HG03469 (cell line): Measurements from ENCODE around the gene STYXL2.

ENCODE experiments used
- ATAC-seq: cut with Tn5 transposase; IDR thresholded peaks from one replicate; pipeline ENCODE4 v1.9.1; 2021; ENCODE audit warnings: mild to moderate bottlenecking, moderate library complexity, moderate number of reproducible peaks; ENCODE audit not compliant: unreplicated experiment

Gene STYXL2

GRCh38 chr1:167105271-167106118 is 11.6 kb downstream of the STYXL2 start:
- ATAC-seq = no peak

GRCh38 chr1:167106119-167106461 is 12.2 kb downstream of the STYXL2 start:
- no peak for ATAC-seq

DNA sequence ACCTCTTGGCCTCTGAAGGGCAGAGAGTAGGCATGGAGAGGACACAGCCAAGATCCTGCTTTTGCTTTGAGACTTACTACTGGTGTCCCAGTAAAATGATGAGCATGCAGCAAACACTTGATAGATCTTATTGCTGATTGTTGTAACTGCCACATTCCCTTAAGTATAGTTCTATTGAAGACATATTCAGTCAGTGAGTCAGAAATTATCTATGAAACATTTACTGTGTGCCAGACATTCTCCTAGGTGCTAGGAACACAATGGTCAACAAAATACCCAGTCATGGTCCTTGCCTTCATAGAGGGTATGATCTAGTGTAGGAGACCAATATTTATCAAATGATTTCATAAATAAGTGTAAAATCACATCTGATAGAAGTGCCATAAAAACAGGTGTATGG is 13.6 kb downstream of the STYXL2 start:
- ATAC-seq = no peak

DNA sequence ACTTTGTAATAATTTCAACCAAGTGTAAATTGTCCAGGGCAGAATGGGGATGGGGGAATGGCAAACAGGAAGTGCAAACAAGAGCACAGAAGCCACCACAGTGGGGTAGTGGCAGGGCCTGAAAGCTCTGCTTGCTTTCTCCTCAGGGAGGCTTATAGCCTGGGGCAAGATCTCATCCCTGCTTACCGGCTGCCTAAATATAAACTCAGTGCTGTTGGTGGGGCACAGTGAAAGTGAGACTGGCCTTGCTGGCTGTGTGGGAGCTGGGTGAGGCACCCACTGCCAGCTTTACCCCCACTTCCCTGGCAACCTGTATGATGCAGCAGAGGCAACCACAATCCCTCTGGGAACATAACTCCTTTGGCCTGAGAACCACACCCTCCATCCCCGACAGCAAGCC is 15.2 kb downstream of the STYXL2 start:
- no peak for ATAC-seq

DNA sequence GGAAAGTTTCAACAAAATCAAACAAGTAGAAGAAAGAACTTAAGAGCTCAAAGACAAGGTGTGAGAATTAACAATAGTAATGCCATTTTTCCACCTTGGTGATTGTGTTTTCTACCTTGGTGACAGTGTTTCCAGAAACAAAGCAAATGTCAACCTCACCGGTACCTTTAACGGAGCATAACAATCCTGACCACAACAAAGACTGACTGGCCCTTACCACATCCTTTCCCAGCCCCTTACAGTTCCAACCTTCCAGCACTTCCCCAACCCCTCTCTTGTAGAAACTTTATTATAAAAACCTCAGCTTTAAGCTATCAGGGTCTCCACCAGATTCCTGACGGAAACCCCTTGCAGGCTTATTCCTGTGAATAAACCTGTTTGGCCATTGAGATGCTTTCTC is 16.7 kb downstream of the STYXL2 start:
- peak; percentile 81 for ATAC-seq

- ATAC-seq = no peak
Measured at GRCh38 chr1:167111868-167112709, 18.2 kb downstream of the STYXL2 start.

GRCh38 chr1:167114725-167115124 is 20.9 kb downstream of the STYXL2 start:
- no peak for ATAC-seq

GRCh38 chr1:167115655-167116054 is 21.8 kb downstream of the STYXL2 start:
- ATAC-seq = no peak

GRCh38 chr1:167116174-167116573 is 22.3 kb downstream of the STYXL2 start:
- no peak for ATAC-seq

DNA sequence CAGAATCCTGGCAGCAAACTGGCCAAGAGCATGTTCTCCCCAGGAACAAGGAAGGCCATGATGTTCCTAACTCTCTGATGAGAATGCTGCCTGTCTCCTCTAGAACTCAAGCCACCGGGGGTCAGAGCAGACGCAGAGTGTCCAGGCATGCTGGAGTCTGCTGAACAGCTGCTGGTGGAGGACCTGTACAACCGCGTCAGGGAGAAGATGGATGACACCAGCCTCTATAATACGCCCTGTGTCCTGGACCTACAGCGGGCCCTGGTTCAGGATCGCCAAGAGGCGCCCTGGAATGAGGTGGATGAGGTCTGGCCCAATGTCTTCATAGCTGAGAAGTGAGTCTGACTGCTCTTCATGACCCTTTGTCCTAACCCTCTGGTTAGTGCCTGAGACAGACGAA is 23.4 kb downstream of the STYXL2 start:
- no peak for ATAC-seq

DNA sequence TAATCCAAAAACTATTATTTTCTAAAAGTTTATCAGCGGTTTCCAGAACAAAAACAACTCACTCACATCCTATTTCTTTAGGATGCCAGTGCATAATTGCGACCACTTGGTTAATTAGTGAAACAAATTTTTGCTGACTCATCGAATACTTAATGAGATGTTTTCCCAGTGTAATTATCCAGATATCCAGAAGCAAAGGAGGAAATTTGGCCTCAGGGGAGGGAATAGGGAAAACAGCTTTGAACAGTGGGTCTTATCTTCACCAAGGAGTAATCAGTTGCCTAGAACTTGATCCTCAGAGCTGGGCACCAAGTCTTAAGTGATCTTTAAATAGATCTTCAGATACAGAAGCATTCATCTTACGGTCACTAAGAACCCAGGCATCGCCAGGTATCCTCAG is 24.3 kb downstream of the STYXL2 start:
- no peak for ATAC-seq

GRCh38 chr1:167119696-167120095 is 25.8 kb downstream of the STYXL2 start:
- no peak for ATAC-seq

GRCh38 chr1:167120899-167121298 is 27.0 kb downstream of the STYXL2 start:
- ATAC-seq = no peak

DNA sequence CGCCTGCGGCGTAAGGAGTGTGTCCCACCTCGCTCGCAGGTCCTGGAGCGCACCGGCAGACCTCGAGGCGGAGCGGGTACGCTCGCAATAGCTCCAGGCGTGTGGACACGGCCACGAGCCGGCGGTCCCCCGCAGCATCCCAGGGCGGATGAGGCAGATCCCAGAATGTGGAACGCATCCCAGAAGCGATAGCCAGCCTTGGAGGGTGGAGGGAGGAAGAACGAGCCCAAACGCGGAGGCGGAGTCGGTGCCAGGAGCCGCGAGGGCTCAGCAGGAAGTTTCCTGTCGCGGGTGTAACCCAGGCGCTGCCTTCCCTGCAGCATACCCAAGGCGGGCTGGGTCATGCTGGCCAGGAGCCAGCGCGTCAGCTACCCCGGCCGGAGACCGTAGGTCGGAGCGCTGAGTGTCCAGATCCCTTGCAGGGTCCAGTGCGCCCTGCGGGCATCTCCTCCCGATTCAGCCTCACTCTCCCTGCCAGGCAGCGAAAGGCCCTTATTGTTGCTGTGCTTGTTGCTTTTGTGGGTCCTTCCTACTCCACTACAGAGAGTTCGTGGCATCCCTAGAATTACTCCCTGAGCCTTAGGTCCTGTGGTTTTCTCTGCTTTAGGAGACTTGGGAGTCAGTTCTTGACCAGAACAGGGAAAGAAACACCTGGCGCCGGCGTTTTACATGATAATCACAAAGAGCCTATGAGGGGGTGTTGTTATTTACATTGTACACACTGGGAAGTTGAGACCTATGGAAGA is 27.7 kb downstream of the STYXL2 start:
- ATAC-seq = no peak

DNA sequence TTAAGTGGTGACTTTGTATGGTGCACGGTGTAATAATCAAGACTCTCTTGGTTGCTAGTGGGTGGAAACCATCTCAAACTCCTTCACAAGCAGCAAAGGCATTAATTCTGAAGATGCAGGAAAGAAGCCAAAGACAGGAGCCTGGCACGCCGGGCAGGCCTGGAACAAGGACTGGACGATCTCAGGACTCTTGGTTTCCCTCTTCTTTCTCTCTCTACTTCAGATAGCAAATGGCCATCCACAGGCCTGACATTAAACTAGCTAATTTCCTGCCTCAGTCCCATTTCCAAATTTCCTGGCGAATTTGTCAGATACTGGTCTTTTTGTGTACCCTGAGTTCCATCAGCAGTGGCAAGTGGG is 28.2 kb downstream of the STYXL2 start:
- ATAC-seq = no peak

- ATAC-seq = no peak
Measured at GRCh38 chr1:167122568-167122967, 28.7 kb downstream of the STYXL2 start.

- ATAC-seq = no peak
Measured at GRCh38 chr1:167126317-167126716, 32.4 kb downstream of the STYXL2 start.

DNA sequence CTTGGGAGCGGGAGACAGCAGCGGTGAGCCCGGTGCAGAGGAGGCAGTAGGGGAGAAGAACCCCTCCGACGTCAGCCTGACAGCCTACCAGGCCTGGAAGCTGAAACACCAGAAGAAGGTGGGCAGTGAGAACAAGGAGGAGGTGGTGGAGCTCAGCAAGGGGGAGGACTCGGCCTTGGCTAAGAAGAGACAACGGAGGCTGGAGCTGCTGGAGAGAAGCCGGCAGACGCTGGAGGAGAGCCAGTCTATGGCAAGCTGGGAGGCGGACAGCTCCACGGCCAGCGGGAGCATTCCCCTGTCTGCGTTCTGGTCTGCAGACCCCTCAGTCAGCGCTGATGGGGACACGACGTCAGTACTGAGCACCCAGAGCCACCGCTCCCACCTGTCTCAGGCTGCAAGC is 32.9 kb downstream of the STYXL2 start:
- no peak for ATAC-seq

GRCh38 chr1:167127236-167127635 is 33.4 kb downstream of the STYXL2 start:
- no peak for ATAC-seq

GRCh38 chr1:167127661-167128060 is 33.8 kb downstream of the STYXL2 start:
- no peak for ATAC-seq
